ENCODE measurements around the gene RNU5D-1. TPM values are rescaled to one million over a fixed set of nuclear protein-coding genes. Genes with fewer than 3 reads are reported as not detected.

RNU5D-1 gene
- total RNA-seq, 1 experiment from 2014 or later, result not detected

- no peak overlapping the region for H4K8ac ChIP-seq (replicated peaks; ENCODE audit: insufficient read length, low read depth, low read length)
- H3K4me1 ChIP-seq (ENCODE audit: insufficient read depth, low read length), result no peaks in the 10 kb centered on the region
- H4K91ac ChIP-seq (ENCODE audit: insufficient read length, low read depth, low read length), result no peak overlapping the region
- no peak overlapping the region for H2BK15ac ChIP-seq (ENCODE audit: low read depth, low read length)
- H3K14ac ChIP-seq (ENCODE audit: insufficient read depth, low read length), result no peak overlapping the region
- H3K18ac ChIP-seq (ENCODE audit: insufficient read length, low read depth, low read length), result no peak overlapping the region
- H3K27me3 ChIP-seq (ENCODE audit: insufficient read depth, low read length), result no peaks in the 10 kb centered on the region
- no peak overlapping the region for H2BK12ac ChIP-seq (ENCODE audit: insufficient read length, low read depth, low read length)
- H3T11ph ChIP-seq (ENCODE audit: low read length), result no peak overlapping the region
- no peak for DNase-seq
- Mint-ChIP-seq H3K27me3 (ENCODE audit: low read depth) (no peaks in the 10 kb centered on the region), H3K4me3 (no peak overlapping the region), H3K9me3 (no peaks in the 10 kb centered on the region; a peak in 1 of 5 replicates), H3K4me1 (no peaks in the 10 kb centered on the region), H3K27ac (no peak overlapping the region), H3K36me3 (ENCODE audit: insufficient read depth in 1 of 3, low read depth in 3 of 3) (peaks cover 60 to 92% (median 91%) of the 10 kb centered on the region in 3 experiments; a peak in 6 of 7 replicates)
- H3K79me2 ChIP-seq (ENCODE audit: insufficient read depth, low read length), result no peaks in the 10 kb centered on the region
- no peaks in the 10 kb centered on the region for H3K23me2 ChIP-seq (ENCODE audit: insufficient read length, low read depth, low read length, poor library complexity, severe bottlenecking)
- H3K9me3 ChIP-seq (ENCODE audit: control insufficient read depth, low read depth, low read length), result no peaks in the 10 kb centered on the region
- no peak overlapping the region for H2BK120ac ChIP-seq (ENCODE audit: low read depth, low read length, poor library complexity, severe bottlenecking)
- H3K56ac ChIP-seq (ENCODE audit: insufficient read length, low read depth, low read length), result no peak overlapping the region
- H2AK5ac ChIP-seq (ENCODE audit: insufficient read length, low read length), result no peak overlapping the region
- H3K23ac ChIP-seq (ENCODE audit: insufficient read length, low read depth, low read length), result no peak overlapping the region
- WGBS (ENCODE audit: extremely low coverage, insufficient read length, low lambda C conversion rate), result no CpG with 5 or more reads among the region's 2 CpGs
- H3K9ac ChIP-seq (ENCODE audit: extremely low read depth, insufficient read length, low read length), result no peak overlapping the region
- TF ChIP-seq CTCF (conservative IDR thresholded peaks at IDR 0.05), result no peak
- no peak overlapping the region for H2BK20ac ChIP-seq (ENCODE audit: low read depth, low read length, poor library complexity, severe bottlenecking)
- no peak overlapping the region for H3K4me2 ChIP-seq (ENCODE audit: insufficient read depth, insufficient read length, low read length)
- H4K5ac ChIP-seq (ENCODE audit: insufficient read length, low read depth, low read length), result no peak overlapping the region
- H4K20me1 ChIP-seq (ENCODE audit: control insufficient read depth, insufficient read depth, insufficient read length), result no peaks in the 10 kb centered on the region
- H3K27ac ChIP-seq (ENCODE audit: insufficient read length, low read depth, low read length), result no peak overlapping the region
- H2AFZ ChIP-seq (ENCODE audit: low read length), result no peak overlapping the region
- no peaks in the 10 kb centered on the region for H3K79me1 ChIP-seq (ENCODE audit: insufficient read depth, low read depth, low read length, poor library complexity, severe bottlenecking)
- no peak overlapping the region for H2BK5ac ChIP-seq (ENCODE audit: insufficient read length, low read length)
- H3K4ac ChIP-seq (ENCODE audit: low read depth, low read length), result no peak overlapping the region
These were observed 26.4 kb upstream of the RNU5D-1 start for GRCh38 chr1:44757420-44757819.

All from H9 (cell line).